ENCODE results near the gene YBEY.

DNA sequence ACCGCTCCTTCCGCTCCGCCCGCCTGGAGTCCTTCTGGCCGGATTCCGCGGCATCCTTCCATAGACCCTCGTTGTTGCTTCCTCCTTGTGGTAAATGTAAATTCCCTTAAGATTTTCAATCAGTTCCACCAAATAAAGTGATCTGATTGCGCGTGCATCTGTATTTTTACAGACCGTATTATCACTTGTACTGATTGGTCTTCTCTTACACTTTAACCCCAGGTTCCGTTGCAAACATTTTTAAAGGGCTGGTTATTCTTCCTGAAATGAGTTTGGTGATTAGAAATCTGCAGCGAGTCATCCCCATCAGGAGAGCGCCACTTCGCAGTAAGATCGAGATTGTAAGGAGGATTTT, 483 bp downstream of the YBEY start:
- no peak for TF ChIP-seq CTCF (IDR thresholded peaks at IDR 0.05)
- no peak for TF ChIP-seq POLR2A (IDR thresholded peaks at IDR 0.05)

Measured in transverse colon (tissue), 3 donors.